ENCODE data around the gene CT45A10.
"Not testable (repeated sequence)": the region's sequence is repeated elsewhere in the genome, so short reads cannot be mapped to it uniquely, and the experiment has no call there.

The CT45A10 gene, protein sequence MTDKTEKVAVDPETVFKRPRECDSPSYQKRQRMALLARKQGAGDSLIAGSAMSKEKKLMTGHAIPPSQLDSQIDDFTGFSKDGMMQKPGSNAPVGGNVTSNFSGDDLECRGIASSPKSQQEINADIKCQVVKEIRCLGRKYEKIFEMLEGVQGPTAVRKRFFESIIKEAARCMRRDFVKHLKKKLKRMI

DNA sequence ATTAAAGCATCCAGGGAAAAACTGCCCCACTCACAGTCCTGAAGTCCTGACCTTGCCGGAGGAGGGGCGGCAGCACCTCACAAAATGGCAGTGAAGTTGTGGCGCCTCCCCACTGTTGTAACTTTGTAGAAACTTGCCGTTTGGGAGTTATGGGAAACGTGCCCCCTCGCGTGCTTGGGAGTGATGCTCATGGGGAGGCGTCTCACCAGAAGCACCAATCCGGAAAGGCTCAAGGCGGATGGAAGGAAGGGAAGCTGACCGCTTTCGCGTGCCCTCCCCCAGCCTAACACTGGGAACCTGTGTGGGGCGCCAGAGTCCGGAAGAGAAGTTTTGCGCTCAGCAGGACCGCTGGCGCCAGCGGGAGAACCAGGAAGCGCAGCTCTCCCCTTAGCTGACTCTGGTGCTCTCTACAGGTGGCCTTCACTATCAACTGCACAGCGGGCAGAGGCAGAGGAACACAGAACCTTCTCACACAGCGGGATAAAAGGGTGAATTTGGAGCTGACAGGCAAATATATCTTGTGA lies at the start of gene CT45A10, which contains the start of gene SAGE1:
Gene CT45A10, minus strand, starts transcription at position 151 of the 524 bp plus-strand sequence. CDS start 8,100 bp downstream, outside the sequence.
Gene SAGE1, plus strand, starts transcription at position 423 of the 524 bp plus-strand sequence. CDS start 2,527 bp downstream, outside the sequence.
- no peak for DNase-seq (ENCODE audit: low spot score)

DNA sequence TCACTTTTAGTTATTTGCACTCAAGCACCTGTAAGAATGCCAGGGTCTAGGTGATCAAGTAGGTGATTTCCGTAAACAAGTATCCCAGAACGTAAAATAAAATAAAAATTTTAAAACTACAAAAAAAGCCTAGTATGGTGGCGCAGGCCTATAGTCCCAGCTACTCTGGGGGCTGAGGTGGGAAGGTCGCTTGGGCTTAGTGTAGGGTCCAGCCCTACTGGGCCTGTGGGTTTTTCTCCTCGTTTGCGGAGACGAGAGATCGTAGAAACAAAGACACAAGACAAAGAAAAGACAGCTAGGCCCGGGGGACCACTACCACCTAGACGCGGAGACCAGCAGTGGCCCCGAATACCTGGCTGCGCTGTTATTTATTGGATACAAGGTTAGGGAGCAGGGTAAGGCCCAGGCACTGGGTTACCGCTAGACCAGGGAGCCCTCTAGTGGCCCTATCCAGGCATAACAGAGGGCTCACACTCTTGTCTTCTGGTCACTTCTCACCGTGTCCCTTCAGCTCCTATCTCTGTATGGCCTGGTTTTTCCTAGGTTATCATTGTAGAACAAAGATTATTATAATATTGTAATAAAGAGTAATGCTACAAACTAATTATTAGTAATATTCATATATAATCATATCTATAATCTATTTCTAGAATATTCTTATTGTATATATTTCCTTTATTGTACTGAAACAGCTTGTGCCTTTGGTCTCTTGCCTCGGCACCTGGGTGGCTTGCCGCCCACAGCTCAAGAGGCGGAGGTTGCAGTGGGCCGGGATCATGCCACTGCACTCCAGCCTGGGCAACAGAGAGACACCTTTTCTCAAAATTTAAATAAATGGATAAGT lies 38.6 kb upstream of the CT45A10 start:
- peak; percentile 29 for DNase-seq (ENCODE audit: low spot score)

DNA sequence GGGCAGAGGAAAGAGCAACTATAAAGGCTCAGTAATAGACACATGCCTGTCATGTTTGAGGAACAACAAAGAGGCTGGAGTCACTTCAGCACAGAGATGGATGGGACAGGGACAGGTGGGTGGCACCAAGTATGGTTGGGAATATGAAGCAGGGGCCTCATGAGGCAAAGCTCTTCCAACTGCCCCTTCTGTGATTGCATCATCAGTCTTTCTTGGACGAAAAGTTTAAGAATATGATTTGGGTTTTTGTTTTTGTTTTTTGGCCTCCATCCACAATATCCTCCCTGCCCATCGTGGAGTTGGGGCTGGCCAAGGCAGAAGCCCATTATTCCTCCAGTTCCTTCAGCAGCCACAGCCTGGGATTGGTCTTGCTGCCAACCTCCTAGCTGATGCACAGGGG lies 34.7 kb upstream of the CT45A10 start:
- no peak for DNase-seq (ENCODE audit: low spot score)

DNA sequence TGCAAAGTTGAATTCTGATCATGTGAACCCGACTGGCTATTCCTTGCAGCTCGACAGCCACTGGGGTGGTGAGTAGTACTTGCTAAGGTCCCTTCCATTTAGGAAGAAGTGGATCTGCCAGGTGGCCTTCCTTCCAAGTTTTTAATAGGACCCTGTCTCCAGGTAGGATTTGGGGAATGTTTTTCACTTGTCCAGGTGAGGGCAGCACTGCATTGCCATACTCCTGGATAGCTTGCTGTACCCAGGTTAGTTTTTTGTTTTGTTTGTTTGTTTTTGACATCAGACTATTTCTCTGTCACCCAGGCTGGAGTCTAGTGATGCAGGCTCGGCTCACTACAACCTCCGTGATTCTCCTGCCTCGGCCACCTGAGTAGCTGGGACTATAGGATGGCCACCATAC lies 30.1 kb upstream of the CT45A10 start:
- no peak for DNase-seq (ENCODE audit: low spot score)

DNA sequence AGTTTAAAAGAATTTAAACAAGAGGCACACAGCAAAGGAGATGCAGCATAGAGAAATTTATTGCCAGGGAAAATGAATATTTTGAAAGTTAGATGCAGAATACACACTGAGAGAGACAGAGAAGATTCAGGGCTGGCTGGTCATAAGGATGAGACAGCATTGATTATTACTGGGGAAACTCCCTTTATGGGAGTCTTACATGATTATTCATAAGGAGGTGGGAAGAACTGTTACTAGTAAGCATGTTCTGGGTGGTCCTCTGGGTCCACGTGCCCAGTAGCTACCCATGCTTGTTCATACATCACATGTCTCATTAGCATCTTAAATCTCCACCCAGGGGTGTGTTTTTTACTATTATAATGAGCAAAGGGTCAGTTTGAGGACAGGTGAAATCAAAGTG lies 27.3 kb upstream of the CT45A10 start:
- not testable (repeated sequence) for DNase-seq (ENCODE audit: low spot score)

DNA sequence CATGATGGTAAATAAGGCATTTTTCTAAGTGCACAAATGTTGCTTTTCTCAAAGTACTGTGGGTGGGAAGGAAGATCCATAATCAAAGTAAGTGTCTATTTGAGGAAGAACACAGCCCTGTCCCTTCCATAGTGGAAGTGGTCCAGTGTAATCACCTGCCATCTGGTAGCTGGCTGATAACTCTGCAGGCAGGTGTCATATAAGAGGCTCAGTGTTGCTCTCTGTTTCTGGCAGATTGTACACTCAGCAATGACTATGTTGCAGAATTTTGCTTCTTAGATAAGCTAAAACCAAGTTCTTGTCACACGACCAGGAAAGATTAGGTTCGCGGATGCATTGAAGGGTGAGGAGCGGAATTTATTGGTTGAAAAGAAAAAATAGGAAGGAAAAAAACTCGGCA lies 21.2 kb upstream of the CT45A10 start:
- no peak for DNase-seq (ENCODE audit: low spot score)

DNA sequence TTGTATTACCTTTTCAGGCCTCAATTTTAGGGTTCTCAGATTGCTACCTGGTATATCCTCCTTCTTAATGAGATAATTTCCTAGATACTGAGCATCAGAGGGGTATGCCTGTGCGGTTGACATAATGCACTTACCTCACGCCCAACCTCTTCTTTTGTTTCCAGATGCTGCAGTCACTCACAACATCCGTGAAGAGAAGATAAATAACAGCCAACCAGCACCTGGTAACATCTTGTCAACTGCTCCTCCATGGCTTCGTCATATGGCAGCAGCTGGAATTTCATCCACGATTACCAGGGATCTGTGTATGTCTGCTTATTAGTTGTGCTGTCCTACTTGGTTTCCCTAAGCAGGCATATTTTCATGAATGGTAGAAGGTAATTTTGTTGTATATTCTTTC lies 17.0 kb upstream of the CT45A10 start:
- DNase-seq (ENCODE audit: low spot score), result no peak

DNA sequence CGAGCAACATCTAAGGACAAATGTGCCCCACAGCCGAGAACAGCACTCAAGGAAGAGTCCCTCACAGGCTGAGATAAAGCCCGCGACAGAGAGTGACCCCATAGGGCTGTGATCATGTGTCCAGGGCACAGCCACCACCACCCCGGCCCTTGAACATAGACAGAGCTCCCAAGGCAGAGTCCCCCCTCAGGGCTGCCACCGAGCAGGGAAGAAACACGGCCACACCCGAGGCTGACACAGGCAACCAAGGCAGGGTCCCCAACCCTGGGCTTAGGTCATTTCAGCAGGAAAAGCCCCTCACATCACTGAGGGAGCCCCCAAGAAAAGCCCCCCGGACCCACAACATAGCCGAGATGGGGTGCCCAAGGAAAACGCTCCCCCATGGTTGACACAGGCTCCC lies 463 bp downstream of the CT45A10 start:
- no peak for DNase-seq (ENCODE audit: low spot score)

DNA sequence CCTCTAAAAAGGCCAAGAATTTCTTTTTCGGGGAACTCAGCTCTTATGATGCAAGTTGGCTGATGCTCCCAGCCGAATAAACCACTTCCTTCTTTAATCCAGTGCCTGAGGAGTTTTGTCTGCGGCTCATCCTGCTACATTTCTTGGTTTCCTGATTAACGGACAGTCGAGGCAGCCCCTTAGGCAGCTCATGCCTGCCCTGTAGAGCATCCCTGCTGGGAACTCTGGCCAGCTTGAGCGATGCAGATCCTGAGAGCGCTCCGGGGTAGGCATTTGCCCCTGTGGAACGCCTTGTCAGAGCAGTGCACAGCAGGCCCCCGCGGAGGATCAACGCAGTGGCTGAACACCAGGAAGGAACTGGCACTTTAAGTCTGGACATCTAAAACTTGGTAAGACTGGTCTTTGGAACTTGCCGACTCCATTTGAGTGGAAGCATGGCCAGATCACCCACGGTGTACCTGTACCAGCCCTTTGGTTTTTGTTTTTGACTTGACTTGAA lies 3.1 kb downstream of the CT45A10 start:
- no peak for DNase-seq (ENCODE audit: low spot score)

DNA sequence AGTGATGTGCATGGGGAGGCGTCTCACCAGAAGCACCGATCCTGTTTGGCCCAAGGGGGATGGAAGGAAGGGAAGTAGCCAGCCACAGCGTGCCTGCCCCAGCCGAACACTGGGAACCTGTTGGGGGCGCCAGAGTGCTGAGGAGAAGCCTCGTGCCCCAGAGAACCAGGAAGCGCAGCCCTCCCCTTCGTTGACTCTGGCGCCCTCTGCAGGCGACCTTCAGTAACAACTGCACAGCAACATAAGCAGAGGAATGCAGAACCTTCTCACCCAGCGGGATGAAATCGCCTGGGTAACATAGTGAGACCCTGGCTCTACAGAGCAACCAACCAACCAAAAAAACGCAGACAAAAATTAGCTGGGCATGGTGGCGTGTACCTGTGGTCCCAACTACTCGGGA lies 4.3 kb downstream of the CT45A10 start:
- DNase-seq (ENCODE audit: low spot score), result not testable (repeated sequence)

DNA sequence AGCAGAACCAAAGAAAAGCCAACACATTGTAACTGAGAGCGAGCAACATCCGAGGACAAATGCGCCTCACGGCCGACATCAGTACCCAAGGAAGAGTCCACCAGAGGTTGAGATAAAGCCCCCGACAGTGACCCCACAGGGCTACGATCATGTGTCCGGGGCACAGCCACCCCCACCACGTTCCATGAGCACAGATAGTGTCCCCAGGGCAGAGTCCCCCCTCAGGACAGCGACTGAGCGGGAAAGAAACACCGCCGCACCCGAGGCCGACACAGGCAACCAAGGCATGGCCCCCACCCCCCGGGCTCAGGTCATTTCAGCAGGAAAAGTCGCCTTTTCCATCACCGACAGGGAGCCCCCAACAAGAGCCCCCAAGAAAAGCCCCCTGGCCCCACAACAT lies 5.0 kb downstream of the CT45A10 start:
- not testable (repeated sequence) for DNase-seq (ENCODE audit: low spot score)

DNA sequence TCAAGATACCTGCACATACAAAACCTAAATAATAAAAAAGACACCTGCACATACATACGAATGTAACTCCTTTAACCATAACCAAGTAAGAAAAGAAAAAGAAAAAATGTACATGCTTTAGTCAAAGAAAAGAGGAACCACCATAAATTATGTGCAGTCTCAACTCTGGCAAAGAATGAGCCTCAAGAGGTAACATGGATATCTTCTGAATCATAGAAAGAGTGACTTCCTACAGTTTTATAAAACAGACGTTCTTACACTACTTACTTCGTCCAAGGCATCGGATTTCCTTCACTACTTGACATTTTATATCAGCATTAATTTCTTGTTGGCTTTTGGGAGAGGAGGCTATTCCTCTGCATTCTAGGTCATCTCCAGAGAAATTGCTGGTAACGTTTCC lies 10.5 kb downstream of the CT45A10 start:
- DNase-seq (ENCODE audit: low spot score), result not testable (repeated sequence)

DNA sequence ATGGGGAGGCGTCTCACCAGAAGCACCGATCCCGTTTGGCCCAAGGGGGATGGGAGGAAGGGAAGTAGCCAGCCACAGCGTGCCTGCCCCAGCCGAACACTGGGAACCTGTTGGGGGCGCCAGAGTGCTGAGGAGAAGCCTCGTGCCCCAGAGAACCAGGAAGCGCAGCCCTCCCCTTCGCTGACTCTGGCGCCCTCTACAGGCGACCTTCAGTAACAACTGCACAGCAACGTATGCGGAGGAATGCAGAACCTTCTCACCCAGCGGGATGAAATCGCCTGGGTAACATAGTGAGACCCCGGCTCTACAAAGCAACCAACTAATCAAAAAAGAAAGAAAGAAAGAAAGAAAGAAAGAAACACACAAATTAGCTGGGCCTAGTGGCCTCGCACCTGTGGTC lies 21.5 kb downstream of the CT45A10 start, which contains the start of gene CT45A9:
Gene CT45A9, minus strand, starts transcription at position 101 of the 400 bp plus-strand sequence. CDS start 3,751 bp downstream, outside the sequence.
- DNase-seq (ENCODE audit: low spot score), result not testable (repeated sequence)

DNA sequence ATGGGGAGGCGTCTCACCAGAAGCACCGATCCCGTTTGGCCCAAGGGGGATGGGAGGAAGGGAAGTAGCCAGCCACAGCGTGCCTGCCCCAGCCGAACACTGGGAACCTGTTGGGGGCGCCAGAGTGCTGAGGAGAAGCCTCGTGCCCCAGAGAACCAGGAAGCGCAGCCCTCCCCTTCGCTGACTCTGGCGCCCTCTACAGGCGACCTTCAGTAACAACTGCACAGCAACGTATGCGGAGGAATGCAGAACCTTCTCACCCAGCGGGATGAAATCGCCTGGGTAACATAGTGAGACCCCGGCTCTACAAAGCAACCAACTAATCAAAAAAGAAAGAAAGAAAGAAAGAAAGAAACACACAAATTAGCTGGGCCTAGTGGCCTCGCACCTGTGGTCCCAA lies 38.8 kb downstream of the CT45A10 start, which contains the start of gene CT45A8:
Gene CT45A8, minus strand, starts transcription at position 101 of the 400 bp plus-strand sequence. CDS start 3,755 bp downstream, outside the sequence.
- not testable (repeated sequence) for DNase-seq (ENCODE audit: low spot score)

DNA sequence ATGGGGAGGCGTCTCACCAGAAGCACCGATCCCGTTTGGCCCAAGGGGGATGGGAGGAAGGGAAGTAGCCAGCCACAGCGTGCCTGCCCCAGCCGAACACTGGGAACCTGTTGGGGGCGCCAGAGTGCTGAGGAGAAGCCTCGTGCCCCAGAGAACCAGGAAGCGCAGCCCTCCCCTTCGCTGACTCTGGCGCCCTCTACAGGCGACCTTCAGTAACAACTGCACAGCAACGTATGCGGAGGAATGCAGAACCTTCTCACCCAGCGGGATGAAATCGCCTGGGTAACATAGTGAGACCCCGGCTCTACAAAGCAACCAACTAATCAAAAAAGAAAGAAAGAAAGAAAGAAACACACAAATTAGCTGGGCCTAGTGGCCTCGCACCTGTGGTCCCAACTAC lies 56.1 kb downstream of the CT45A10 start, which contains the start of gene CT45A7:
Gene CT45A7, minus strand, starts transcription at position 101 of the 400 bp plus-strand sequence. CDS start 3,747 bp downstream, outside the sequence.
- DNase-seq (ENCODE audit: low spot score), result not testable (repeated sequence)
